Tibial nerve (tissue), 3 donors: ENCODE measurements around the gene TRABD2B.

Experiments used
- CTCF ChIP-seq, 5 experiments: fragments of 200-600 bp in 3 of 5; fragments of 450-650 bp in 2 of 5; sonication (generic) in 3 of 5; IDR thresholded peaks; one replicate each; pipeline ENCODE4 v1.5.1; 2016 to 2019; ENCODE audit warnings: antibody characterized with exemption in 5 of 5, mild to moderate bottlenecking in 3 of 5, moderate library complexity in 2 of 5
- POLR2A ChIP-seq, 2 donors: fragments of 450-650 bp; IDR thresholded peaks; one replicate each; pipeline ENCODE4 v1.6.1; 2017; ENCODE audit warnings: antibody characterized with exemption in 2 of 2, mild to moderate bottlenecking in 2 of 2, moderate library complexity in 2 of 2

GRCh38 chr1:47918257-47918867 is 78.8 kb downstream of the TRABD2B start:
- TF ChIP-seq CTCF (IDR thresholded peaks at IDR 0.05) = no peak
- TF ChIP-seq POLR2A (IDR thresholded peaks at IDR 0.05) = no peak
